ENCODE data around the gene LINGO3.

LINGO3 gene

DNA sequence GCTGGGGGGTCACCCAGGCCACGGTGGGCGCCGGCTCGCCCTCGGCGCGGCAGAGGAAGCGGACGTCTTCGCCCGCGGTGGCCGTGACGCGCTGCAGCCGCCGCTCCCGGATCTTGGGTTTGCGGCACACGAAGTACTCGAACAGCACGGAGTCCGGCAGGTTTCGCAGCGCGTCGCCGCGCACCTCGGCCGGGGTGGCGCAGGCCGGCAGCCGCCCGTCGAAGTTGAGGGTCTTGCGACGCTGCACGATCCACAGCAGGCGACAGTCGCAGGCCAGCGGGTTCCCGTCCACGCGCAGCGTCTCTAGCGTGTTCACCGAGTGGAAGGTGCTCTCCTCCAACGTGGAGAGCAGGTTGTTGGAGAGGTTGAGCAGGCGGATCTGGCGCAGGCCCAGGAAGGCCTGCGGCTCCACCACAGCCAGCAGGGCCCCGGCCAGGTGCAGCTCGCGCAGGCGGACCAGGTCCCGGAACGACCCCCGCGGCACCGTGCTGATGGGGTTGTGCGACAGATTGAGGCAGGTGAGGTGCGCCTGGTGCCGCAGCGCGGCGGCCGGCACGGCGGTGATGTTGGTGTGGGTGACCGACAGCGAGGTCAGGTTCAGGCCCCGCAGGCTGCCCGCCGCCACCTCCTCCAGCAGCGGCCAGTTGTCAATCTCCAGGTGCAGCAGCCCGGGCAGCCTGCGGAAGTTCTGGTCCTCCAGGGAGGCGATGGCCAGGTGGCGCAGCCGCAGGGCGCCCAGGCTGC is 17.3 kb downstream of the LINGO3 start (continued):
- no peak for TF ChIP-seq ZNF2 (tag by site-specific recombination; IDR thresholded peaks at IDR 0.05)

DNA sequence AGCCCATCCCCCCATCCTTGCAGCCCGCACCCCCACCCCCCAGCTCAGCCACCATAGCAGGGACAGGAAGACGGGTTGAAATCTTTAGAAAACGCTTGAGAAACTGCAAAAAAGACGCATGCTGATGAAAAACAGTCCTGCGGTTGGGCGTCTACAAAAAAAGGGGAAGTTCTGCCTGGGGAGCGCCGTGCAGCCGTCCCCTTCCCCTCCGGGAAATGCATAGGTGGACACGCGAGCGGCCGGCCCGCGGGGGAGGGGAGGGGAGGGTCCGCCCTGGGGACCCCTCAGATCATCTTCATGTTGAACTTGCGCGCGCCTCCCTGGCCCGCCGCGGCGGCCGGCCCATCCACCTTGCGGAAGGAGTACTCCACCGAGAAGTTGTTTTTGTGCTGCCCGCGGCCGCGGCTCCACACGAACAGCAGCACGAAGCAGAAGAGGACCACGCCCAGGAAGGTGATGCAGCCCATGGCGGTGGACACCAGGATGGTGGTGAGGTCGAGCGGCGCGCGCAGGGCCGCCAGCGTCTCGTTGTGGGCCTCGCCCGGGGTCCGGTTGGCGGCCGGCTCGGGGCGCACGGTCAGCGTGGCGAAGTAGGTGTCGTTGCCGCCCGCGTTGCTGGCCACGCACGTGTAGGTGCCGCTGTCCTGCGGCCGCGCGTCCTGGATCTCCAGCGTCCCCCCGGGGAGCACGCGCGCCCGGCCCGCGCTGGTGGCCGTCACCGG is 18.1 kb downstream of the LINGO3 start:
- H3K9me3 ChIP-seq (ENCODE audit: control insufficient read depth, insufficient read depth, low read depth, low read length), result no peaks in the 10 kb centered on the region
- no peaks in the 10 kb centered on the region for H3K4me1 ChIP-seq (ENCODE audit: control insufficient read depth, insufficient read depth, low read length)
- TF ChIP-seq ZNF335 (tag by site-specific recombination; conservative IDR thresholded peaks at IDR 0.05), result no peak
- no peak for TF ChIP-seq ZNF426 (tag by site-specific recombination; IDR thresholded peaks at IDR 0.05)
- POLR2A ChIA-PET, result no interaction called here
- H3K27ac ChIP-seq (ENCODE audit: extremely low read depth, low read depth, low read length), result no peak overlapping the region
- peak overlapping the region; percentile 17 for H3K4me3 ChIP-seq (ENCODE audit: low read depth, low read length)
- CTCF ChIA-PET, result interaction anchor here (1.3 kb wide), 1 partner anchor 15 kb away, joined by 4 read pairs; no protein-coding TSS in a partner anchor
- no peaks in the 10 kb centered on the region for H3K36me3 ChIP-seq (ENCODE audit: control insufficient read depth in 2 of 2, insufficient read depth in 1 of 2, low read length in 2 of 2)

DNA sequence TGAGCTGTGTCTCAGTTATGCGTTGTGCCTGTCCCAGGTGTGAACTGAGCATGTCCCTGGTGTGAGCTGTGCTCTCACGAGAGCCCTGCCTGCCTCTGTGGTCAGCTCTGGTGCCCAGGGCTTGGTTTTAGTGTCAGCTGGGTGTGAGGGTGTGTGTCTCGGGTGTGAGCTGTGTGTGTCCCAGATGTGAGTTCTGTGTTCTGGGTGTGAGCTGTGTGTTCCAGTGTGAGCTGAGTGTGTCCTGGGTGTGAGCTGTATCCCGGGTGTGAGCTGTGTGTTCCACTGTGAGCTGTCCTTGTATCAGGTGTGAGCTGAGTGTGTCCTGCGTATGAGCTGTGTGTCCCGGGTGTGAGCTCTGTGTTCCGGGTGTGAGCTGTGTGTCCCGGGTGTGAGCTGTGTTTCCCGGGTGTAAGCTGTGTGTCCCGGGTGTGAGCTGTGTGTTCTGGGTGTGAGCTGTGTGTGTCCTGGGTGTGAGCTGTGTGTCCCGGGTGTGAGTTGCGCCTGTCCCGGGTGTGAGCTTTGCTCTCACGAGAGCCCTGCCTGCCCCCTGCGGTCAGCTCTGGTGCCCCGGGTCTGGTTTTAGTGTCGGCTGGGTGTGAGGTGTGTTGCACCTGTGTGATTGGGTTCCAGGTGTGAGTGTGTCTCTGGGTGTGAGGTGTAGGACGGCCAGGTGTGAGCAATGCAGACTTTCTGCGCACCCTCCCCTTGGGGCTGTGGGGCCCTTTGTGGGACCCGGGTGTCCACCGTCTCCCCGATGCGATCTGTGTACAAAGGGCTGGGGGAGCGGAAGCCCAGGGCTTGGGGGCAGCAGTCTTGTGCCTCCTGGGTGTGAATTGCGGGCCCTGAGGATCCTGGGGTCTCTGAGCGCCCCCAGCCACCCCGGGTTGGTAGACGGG is 18.9 kb downstream of the LINGO3 start:
- H3K4me1 ChIP-seq (ENCODE audit: control insufficient read depth, insufficient read depth, low read length), result no peaks in the 10 kb centered on the region
- POLR2A ChIA-PET, result interaction anchor here (1.0 to 1.7 kb wide), 3 partner anchors 8 to 187 kb away, joined by 3 to 5 read pairs (median 4); partner anchors contain the start of genes GADD45B, LSM7 and SPPL2B
- CTCF ChIA-PET, result interaction anchor here (0.9 to 1.0 kb wide), 2 partner anchors 14 to 348 kb away, joined by 3 read pairs; no protein-coding TSS in a partner anchor
- H3K27ac ChIP-seq (ENCODE audit: extremely low read depth, low read depth, low read length), result no peak overlapping the region
- no peaks in the 10 kb centered on the region for H3K36me3 ChIP-seq (ENCODE audit: control insufficient read depth in 2 of 2, insufficient read depth in 1 of 2, low read length in 2 of 2)
- no peaks in the 10 kb centered on the region for H3K9me3 ChIP-seq (ENCODE audit: control insufficient read depth, insufficient read depth, low read depth, low read length)
- H3K4me3 ChIP-seq (ENCODE audit: low read depth, low read length), result no peak overlapping the region
- TF ChIP-seq, protein P1, sequence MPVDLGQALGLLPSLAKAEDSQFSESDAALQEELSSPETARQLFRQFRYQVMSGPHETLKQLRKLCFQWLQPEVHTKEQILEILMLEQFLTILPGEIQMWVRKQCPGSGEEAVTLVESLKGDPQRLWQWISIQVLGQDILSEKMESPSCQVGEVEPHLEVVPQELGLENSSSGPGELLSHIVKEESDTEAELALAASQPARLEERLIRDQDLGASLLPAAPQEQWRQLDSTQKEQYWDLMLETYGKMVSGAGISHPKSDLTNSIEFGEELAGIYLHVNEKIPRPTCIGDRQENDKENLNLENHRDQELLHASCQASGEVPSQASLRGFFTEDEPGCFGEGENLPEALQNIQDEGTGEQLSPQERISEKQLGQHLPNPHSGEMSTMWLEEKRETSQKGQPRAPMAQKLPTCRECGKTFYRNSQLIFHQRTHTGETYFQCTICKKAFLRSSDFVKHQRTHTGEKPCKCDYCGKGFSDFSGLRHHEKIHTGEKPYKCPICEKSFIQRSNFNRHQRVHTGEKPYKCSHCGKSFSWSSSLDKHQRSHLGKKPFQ (tag by site-specific recombination; IDR thresholded peaks at IDR 0.05), result peak; percentile 100
- TF ChIP-seq ZNF544 (tag by site-specific recombination; IDR thresholded peaks at IDR 0.05), result no peak

DNA sequence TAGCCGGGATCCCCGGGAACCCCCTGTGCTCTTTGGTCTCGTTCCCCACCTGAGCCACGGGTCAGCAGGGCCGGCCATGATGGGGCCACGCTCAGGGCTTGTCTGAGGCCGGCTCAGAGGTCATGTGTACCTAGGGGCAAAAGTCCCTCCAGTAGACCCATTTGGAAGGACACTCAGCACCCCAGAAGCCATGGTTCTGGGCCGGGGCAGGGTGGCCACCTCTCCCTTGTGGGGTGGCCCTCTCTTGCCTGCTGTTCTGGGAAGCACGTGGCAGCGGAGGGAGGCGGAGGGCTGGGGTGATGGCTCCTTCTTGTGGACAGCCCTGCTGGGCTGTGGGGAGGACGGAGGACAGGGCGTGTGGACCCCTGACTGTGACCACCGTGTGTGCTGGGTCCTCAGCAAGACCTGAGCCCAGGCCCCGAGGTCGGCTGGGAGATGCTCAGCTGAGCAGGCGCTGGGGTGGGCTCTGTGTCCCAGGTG is 19.6 kb downstream of the LINGO3 start:
- ChIA-PET POLR2A (interaction anchor here (1.0 to 1.7 kb wide), 3 partner anchors 9 to 187 kb away, joined by 3 to 5 read pairs (median 4); partner anchors contain the start of genes GADD45B, LSM7 and SPPL2B), CTCF (interaction anchor here (0.7 to 1.0 kb wide), 3 partner anchors 13 to 349 kb away, joined by 3 read pairs; no protein-coding TSS in a partner anchor)
- Histone ChIP-seq H3K4me1 (ENCODE audit: control insufficient read depth, insufficient read depth, low read length) (no peaks in the 10 kb centered on the region), H3K27ac (ENCODE audit: extremely low read depth, low read depth, low read length) (no peak overlapping the region), H3K4me3 (ENCODE audit: low read depth, low read length) (no peak overlapping the region), H3K9me3 (ENCODE audit: control insufficient read depth, insufficient read depth, low read depth, low read length) (no peaks in the 10 kb centered on the region), H3K36me3 (ENCODE audit: control insufficient read depth in 2 of 2, insufficient read depth in 1 of 2, low read length in 2 of 2) (no peaks in the 10 kb centered on the region)
- TF ChIP-seq, protein P2, sequence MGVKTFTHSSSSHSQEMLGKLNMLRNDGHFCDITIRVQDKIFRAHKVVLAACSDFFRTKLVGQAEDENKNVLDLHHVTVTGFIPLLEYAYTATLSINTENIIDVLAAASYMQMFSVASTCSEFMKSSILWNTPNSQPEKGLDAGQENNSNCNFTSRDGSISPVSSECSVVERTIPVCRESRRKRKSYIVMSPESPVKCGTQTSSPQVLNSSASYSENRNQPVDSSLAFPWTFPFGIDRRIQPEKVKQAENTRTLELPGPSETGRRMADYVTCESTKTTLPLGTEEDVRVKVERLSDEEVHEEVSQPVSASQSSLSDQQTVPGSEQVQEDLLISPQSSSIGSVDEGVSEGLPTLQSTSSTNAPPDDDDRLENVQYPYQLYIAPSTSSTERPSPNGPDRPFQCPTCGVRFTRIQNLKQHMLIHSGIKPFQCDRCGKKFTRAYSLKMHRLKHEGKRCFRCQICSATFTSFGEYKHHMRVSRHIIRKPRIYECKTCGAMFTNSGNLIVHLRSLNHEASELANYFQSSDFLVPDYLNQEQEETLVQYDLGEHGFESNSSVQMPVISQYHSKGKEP (tag by site-specific recombination; IDR thresholded peaks at IDR 0.05), result no peak
- TF ChIP-seq, protein P3, sequence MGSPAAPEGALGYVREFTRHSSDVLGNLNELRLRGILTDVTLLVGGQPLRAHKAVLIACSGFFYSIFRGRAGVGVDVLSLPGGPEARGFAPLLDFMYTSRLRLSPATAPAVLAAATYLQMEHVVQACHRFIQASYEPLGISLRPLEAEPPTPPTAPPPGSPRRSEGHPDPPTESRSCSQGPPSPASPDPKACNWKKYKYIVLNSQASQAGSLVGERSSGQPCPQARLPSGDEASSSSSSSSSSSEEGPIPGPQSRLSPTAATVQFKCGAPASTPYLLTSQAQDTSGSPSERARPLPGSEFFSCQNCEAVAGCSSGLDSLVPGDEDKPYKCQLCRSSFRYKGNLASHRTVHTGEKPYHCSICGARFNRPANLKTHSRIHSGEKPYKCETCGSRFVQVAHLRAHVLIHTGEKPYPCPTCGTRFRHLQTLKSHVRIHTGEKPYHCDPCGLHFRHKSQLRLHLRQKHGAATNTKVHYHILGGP (tag by site-specific recombination; IDR thresholded peaks at IDR 0.05), result no peak
- no peak for TF ChIP-seq ZNF140 (tag by site-specific recombination; IDR thresholded peaks at IDR 0.05)
- no peak for TF ChIP-seq ZNF366 (tag by site-specific recombination; conservative IDR thresholded peaks at IDR 0.05)
- TF ChIP-seq, protein P4, sequence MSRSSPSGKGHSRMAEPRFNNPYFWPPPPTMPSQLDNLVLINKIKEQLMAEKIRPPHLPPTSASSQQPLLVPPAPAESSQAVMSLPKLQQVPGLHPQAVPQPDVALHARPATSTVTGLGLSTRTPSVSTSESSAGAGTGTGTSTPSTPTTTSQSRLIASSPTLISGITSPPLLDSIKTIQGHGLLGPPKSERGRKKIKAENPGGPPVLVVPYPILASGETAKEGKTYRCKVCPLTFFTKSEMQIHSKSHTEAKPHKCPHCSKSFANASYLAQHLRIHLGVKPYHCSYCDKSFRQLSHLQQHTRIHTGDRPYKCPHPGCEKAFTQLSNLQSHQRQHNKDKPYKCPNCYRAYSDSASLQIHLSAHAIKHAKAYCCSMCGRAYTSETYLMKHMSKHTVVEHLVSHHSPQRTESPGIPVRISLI (tag by site-specific recombination; IDR thresholded peaks at IDR 0.05), result no peak
- TF ChIP-seq, protein P5, sequence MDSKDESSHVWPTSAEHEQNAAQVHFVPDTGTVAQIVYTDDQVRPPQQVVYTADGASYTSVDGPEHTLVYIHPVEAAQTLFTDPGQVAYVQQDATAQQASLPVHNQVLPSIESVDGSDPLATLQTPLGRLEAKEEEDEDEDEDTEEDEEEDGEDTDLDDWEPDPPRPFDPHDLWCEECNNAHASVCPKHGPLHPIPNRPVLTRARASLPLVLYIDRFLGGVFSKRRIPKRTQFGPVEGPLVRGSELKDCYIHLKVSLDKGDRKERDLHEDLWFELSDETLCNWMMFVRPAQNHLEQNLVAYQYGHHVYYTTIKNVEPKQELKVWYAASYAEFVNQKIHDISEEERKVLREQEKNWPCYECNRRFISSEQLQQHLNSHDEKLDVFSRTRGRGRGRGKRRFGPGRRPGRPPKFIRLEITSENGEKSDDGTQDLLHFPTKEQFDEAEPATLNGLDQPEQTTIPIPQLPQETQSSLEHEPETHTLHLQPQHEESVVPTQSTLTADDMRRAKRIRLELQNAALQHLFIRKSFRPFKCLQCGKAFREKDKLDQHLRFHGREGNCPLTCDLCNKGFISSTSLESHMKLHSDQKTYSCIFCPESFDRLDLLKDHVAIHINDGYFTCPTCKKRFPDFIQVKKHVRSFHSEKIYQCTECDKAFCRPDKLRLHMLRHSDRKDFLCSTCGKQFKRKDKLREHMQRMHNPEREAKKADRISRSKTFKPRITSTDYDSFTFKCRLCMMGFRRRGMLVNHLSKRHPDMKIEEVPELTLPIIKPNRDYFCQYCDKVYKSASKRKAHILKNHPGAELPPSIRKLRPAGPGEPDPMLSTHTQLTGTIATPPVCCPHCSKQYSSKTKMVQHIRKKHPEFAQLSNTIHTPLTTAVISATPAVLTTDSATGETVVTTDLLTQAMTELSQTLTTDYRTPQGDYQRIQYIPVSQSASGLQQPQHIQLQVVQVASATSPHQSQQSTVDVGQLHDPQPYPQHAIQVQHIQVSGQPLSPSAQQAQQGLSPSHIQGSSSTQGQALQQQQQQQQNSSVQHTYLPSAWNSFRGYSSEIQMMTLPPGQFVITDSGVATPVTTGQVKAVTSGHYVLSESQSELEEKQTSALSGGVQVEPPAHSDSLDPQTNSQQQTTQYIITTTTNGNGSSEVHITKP (tag by site-specific recombination; IDR thresholded peaks at IDR 0.05), result no peak
- TF ChIP-seq, protein P6, sequence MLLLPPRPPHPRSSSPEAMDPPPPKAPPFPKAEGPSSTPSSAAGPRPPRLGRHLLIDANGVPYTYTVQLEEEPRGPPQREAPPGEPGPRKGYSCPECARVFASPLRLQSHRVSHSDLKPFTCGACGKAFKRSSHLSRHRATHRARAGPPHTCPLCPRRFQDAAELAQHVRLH (tag by site-specific recombination; IDR thresholded peaks at IDR 0.05), result no peak
